Lung (tissue), 12 donors: ENCODE data around the gene SYT1. TPM values are rescaled to one million over a fixed set of nuclear protein-coding genes. Genes with fewer than 3 reads are reported as not detected.

Source experiments
- ATAC-seq: fragments of 200-7000 bp; cut with Tn5 transposase; one replicate; pipeline ENCODE4 v1.9.1; 2020; ENCODE audit warnings: moderate number of reproducible peaks; ENCODE audit not compliant: insufficient read depth, low FRiP score
- DNase-seq, 3 donors: peaks; one replicate each; pipeline ENCODE4 v3.0.0-alpha.2; 2013 to 2017
- H3K27ac ChIP-seq, 2 donors: one replicate each; pipeline ENCODE4 v1.5.1; 2013; ENCODE audit warnings: mild to moderate bottlenecking in 2 of 2, moderate library complexity in 2 of 2, control low read depth in 1 of 2, inconsistent platforms in 1 of 2, low read depth in 1 of 2, low read length in 1 of 2
- H3K27me3 ChIP-seq, 3 donors: one replicate each; pipeline ENCODE4 v1.5.1; 2013; ENCODE audit warnings: low read length in 2 of 3; ENCODE audit not compliant: control insufficient read depth in 3 of 3, insufficient read depth in 3 of 3
- H3K36me3 ChIP-seq, 4 donors: one replicate each; pipeline ENCODE4 v1.5.1; 2013; ENCODE audit warnings: low read length in 4 of 4, mild to moderate bottlenecking in 1 of 4, moderate library complexity in 1 of 4; ENCODE audit not compliant: control insufficient read depth in 4 of 4, insufficient read depth in 4 of 4
- H3K4me1 ChIP-seq, 5 donors: one replicate each; pipeline ENCODE4 v1.5.1; 2013; ENCODE audit warnings: low read length in 5 of 5, mild to moderate bottlenecking in 2 of 5, moderate library complexity in 1 of 5; ENCODE audit not compliant: control insufficient read depth in 5 of 5, insufficient read depth in 5 of 5
- H3K4me3 ChIP-seq: one replicate; pipeline ENCODE4 v1.5.1; 2013; ENCODE audit warnings: mild to moderate bottlenecking, control low read depth, moderate library complexity
- H3K9ac ChIP-seq, 2 donors: one replicate each; pipeline ENCODE4 v1.5.1; 2013; ENCODE audit warnings: low read length in 2 of 2, control low read depth in 1 of 2; ENCODE audit not compliant: insufficient read depth in 1 of 2
- H3K9me3 ChIP-seq, 4 donors: one replicate each; pipeline ENCODE4 v1.5.1; 2013; ENCODE audit warnings: low read length in 3 of 4, mild to moderate bottlenecking in 1 of 4, moderate library complexity in 1 of 4; ENCODE audit not compliant: control insufficient read depth in 4 of 4, insufficient read depth in 3 of 4
- CTCF ChIP-seq: IDR thresholded peaks from 2 replicates; pipeline ENCODE4 v1.5.1; 2012; ENCODE audit warnings: mild to moderate bottlenecking; ENCODE audit errors: control extremely low read depth, extremely low read depth
- WGBS, 2 donors: extraction: QIAGEN DNeasy Blood & Tissue Kit; methylation state at CpG; one replicate each; pipeline ENCODE4 v1.1.7; 2013; 5-methylcytosine and 5-hydroxymethylcytosine counted together
- polyA plus RNA-seq, 2 donors: library from polyadenylated mRNA; stranded (reverse); fragments of 200-250 nt; gene quantifications; one replicate each; pipeline ENCODE4 v1.2.1, GENCODE V29; 2013
- total RNA-seq, 2 donors: library from RNA; depleted of rRNA in 1 of 2; stranded (reverse); fragments of >200 nt in 1 of 2; gene quantifications; one replicate each; pipeline ENCODE4 v1.2.1, GENCODE V29; 2014 to 2021
- donor health status: control.
- donor health status: control.
- donor health status: Bipolar disorder and iron deficiency.
- donor health status: healthy.
- donor health status: DM: yes; HTN: yes; CAD: no.

Gene SYT1
- total and polyA plus RNA-seq, 4 donors = 0.05 to 3.2 (median 0.46) TPM

GRCh38 chr12:79451978-79452377 lies 587.4 kb downstream of the SYT1 start:
- Histone ChIP-seq H3K9ac (no peak overlapping the region), H3K27me3 (no peaks in the 10 kb centered on the region), H3K4me1 (no peaks in the 10 kb centered on the region), H3K27ac (no peak overlapping the region), H3K9me3 (no peaks in the 10 kb centered on the region), H3K4me3 (no peak overlapping the region), H3K36me3 (no peaks in the 10 kb centered on the region)
- ATAC-seq (no peak), DNase-seq (peak; percentile 14 to 51 (median 38))
- TF ChIP-seq CTCF = no peak
- 76 to 79% methylated on average over 6 of the region's 6 CpGs for WGBS, 2 donors

- Histone ChIP-seq H3K36me3 (no peaks in the 10 kb centered on the region), H3K9ac (no peak overlapping the region), H3K4me1 (no peaks in the 10 kb centered on the region), H3K4me3 (no peak overlapping the region), H3K9me3 (no peaks in the 10 kb centered on the region), H3K27me3 (no peaks in the 10 kb centered on the region), H3K27ac (no peak overlapping the region)
- DNase-seq = no peak
- WGBS, 2 donors = 67 to 88% methylated on average over 6 of the region's 6 CpGs
- no peak for TF ChIP-seq CTCF
- no peak for ATAC-seq
These were observed 588.3 kb downstream of the SYT1 start for GRCh38 chr12:79452906-79453305.

- no peaks in the 10 kb centered on the region for H3K27me3 ChIP-seq
- no peaks in the 10 kb centered on the region for H3K36me3 ChIP-seq
- H3K27ac ChIP-seq = peak overlapping the region in 1 of 2 donors; percentile 6
- H3K9me3 ChIP-seq = no peaks in the 10 kb centered on the region
- no peaks in the 10 kb centered on the region for H3K4me1 ChIP-seq
- H3K9ac ChIP-seq = no peak overlapping the region
- 71 to 82% methylated on average over 3 of the region's 3 CpGs for WGBS, 2 donors
- ATAC-seq (no peak), DNase-seq (no peak)
- H3K4me3 ChIP-seq = no peak overlapping the region
- TF ChIP-seq CTCF = no peak
These were observed 589.2 kb downstream of the SYT1 start for GRCh38 chr12:79453820-79454219.

GRCh38 chr12:79454338-79454843 lies 589.8 kb downstream of the SYT1 start:
- DNase-seq (no peak), ATAC-seq (no peak)
- no peak overlapping the region for H3K27ac ChIP-seq
- no peak for TF ChIP-seq CTCF
- no peak overlapping the region for H3K9ac ChIP-seq
- 65 to 74% methylated on average over 3 of the region's 3 CpGs for WGBS, 2 donors
- no peaks in the 10 kb centered on the region for H3K9me3 ChIP-seq
- no peak overlapping the region for H3K4me3 ChIP-seq
- no peaks in the 10 kb centered on the region for H3K4me1 ChIP-seq
- no peaks in the 10 kb centered on the region for H3K36me3 ChIP-seq
- H3K27me3 ChIP-seq = no peaks in the 10 kb centered on the region
